Subcutaneous adipose tissue (tissue), 4 donors: ENCODE results near the gene EXOC4. TPM values are rescaled to one million over a fixed set of nuclear protein-coding genes. Genes with fewer than 3 reads are reported as not detected.

Experiments used
- total RNA-seq, 4 donors: library from RNA; depleted of rRNA; stranded (reverse); fragments of >200 nt; gene quantifications; one replicate each; pipeline ENCODE4 v1.1.0, GENCODE V29; 2016
- TF ChIP-seq, protein P1 (sequence below): fragments of 450-650 bp; IDR thresholded peaks from one replicate; pipeline ENCODE4 v1.5.1; 2016; ENCODE audit warnings: low read depth, mild to moderate bottlenecking, control low read depth, antibody characterized with exemption, moderate library complexity

Gene EXOC4
- total RNA-seq, 4 donors from 2014 or later = 62.9 to 84.3 (median 77.3) TPM

DNA sequence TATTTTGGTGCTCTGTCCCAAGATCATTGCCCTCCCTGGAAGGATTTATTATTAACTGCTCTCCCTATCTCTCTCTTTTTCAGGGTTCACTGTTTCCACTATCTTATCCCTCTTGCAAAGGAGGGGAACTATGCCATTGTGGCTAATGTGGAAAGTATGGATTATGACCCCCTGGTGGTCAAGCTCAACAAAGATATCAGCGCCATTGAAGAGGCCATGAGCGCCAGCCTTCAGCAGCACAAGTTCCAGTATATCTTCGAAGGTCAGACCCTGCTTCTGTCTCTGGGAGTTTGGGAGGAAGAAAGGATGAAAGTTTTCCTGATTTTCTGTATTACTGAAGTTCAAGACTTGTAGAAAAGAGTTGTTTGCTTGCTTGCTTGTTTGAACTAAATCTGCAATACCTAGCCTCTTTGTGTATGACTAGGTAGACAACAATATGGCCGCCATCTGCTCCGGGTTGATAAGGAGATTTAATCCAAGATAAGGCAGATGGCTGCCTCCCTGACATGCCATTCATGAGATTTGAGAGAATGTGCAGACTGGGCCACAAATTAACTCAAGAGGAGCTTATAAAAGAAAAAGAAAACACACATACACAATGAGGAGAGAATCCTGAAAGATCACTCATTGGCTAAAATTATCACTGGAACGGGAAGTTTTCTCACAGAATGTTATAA is 752.1 kb downstream of the EXOC4 start:
- TF ChIP-seq, protein P1, sequence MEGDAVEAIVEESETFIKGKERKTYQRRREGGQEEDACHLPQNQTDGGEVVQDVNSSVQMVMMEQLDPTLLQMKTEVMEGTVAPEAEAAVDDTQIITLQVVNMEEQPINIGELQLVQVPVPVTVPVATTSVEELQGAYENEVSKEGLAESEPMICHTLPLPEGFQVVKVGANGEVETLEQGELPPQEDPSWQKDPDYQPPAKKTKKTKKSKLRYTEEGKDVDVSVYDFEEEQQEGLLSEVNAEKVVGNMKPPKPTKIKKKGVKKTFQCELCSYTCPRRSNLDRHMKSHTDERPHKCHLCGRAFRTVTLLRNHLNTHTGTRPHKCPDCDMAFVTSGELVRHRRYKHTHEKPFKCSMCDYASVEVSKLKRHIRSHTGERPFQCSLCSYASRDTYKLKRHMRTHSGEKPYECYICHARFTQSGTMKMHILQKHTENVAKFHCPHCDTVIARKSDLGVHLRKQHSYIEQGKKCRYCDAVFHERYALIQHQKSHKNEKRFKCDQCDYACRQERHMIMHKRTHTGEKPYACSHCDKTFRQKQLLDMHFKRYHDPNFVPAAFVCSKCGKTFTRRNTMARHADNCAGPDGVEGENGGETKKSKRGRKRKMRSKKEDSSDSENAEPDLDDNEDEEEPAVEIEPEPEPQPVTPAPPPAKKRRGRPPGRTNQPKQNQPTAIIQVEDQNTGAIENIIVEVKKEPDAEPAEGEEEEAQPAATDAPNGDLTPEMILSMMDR = no peak

DNA sequence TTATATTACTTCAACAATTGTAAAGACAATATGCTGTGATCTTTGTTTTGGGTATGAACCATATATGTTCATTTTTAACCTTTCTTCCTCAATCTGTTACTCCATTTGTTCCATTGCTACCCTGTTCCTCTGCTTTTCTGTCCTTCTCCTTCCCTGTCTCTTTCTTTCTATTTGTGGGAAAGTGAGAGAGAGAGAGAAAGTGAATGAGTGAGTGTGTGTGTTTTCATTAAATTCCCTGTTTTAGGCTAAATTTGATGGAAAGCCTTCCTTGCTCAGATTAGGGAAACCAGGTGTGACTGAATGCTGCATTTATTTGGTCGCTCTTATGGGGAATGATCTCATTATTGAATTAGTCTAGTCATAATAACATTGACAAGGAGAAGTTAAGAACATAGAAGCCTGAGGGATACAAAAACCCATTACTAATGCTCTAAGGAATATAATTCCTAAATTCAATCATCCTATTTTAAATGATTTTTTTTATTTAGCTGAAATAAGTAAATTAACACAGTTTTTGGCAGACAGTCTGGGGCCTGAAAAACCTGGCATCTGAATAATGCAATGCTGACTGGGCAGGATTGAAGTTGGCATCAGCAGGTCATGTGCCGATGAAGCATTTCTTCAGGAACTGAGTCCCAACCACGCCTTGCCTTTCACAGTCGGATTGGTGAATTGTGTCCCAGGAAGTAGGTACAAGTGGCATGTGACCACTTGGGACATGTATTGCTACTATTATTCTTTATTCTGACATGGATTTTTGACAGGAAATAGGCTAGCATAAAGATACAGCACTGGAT is 756.6 kb downstream of the EXOC4 start:
- TF ChIP-seq, protein P1 = no peak

DNA sequence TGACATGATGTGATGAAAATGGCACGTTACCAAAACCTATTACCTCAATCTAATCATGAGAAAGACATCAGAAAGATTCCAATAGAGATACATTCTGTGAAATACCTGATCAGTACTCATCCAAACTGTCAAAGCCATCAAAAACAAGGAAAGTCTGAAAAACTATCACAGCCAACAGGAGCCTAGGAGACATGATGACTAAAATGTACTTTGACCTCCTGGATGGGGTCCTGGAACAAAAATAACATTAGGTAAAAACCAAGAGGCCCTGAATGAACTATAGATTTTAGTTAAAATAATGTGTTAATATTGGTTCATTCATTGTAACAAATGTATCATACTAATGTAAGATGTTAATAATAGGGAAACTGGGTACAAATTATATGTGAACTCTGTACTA is 760.4 kb downstream of the EXOC4 start:
- TF ChIP-seq, protein P1 = no peak

DNA sequence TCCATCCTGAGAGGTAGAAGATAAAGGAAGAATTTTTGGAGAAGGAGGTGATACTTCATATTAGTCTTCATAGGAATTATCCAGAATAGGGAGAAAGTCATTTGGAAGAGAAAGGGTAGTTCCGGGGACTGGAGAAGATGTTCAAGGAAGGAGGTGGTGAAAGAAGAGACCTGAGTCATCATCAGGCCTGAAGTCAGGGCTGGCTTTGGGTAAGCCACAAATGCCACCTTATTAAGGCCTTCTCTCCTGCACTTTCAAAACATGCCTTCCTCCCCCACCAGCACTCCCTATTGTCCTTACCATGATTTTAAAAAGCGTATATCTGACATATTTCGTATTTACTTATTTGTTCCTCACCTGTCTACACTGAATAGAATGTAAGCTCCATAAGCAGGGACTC is 762.1 kb downstream of the EXOC4 start:
- TF ChIP-seq, protein P1 = no peak

DNA sequence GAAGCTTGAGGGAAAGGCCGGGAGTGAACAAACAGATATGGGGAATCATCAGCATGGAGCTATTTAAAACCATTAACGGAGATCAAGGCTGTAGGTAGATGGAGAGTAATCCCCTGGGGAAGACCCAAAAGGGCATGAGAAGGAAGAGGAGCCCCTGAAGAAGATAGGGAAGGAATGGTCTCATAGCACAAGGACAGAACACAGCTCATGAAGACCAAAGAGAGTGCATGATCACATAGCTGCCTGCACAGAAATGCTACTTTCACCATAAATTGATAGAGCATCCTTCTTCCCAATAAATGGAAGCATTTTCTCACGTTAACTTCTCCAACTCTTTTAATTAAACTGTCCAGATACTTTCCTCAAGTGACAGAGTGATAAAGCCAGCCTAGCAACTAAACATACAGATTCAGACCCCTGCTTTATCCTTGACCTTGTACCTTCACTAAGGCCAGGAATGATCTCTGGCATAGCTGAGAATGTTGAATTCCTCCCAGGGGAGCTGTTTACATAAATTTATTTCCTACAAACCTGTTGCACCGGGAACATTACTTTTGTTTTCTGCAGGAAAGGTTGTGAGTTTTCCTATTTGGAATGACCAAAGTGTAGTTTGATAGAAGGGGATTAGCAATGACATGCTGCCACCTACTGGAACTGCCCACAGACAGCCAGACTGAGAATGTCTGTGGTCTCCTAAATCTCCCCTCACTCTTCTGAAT is 763.5 kb downstream of the EXOC4 start:
- TF ChIP-seq, protein P1 = no peak

DNA sequence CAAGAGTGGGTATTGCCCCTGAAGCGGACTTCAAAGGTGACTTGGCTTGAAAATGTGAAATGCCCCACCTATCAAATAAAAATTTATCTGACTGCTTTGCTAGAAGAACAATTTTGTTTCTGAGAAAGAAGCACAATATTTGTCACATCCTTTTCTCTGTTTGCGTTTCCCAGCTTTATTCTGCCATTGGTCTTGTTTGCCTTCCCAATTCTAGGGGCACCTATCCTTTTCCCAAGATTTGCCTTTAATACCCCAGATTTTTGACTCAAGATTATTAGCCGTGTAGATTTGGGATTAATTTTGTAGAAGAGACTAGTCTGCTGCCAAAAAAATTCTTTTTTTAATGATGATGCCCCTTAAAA is 764.0 kb downstream of the EXOC4 start:
- TF ChIP-seq, protein P1 = no peak

DNA sequence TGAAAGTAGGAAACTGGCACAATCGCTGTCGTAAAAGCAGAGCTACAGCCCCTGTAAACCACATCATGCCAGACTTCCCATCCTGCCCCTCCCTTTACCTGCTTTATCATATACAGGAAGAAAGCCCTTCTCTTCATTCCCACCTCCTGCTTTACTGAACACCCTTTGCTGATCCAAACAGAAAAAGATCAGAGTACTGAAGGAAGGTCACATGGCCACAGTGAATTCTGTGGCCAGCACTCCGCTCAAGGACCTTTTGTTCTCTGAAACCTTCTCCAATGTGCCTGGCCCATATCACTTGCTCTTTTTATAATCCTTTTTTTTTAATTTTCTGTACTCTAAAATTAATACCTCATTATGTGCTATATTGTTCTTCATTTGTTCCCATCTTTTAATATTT is 765.4 kb downstream of the EXOC4 start:
- TF ChIP-seq, protein P1 = no peak
